Osteoblast (primary cell): Measurements from ENCODE around the gene BICD2. TPM values are rescaled to one million over a fixed set of nuclear protein-coding genes. Genes with fewer than 3 reads are reported as not detected.

Experiments used
- DNase-seq: peaks from one replicate; pipeline ENCODE4 v3.0.0; 2011; ENCODE audit warnings: low spot score, mixed read lengths; ENCODE audit not compliant: insufficient read length; ENCODE audit errors: missing footprints
- H2AFZ ChIP-seq: 2 replicates; pipeline ENCODE4 v1.6.0; 2011; ENCODE audit warnings: mild to moderate bottlenecking, low read length
- H3K27ac ChIP-seq: 2 replicates; pipeline ENCODE4 v1.5.1; 2011; ENCODE audit warnings: mild to moderate bottlenecking, low read depth, low read length, moderate library complexity
- H3K27me3 ChIP-seq: 2 replicates; pipeline ENCODE4 v1.6.0; 2012; ENCODE audit warnings: mild to moderate bottlenecking, control low read depth, inconsistent platforms, low read length, moderate library complexity; ENCODE audit not compliant: insufficient read depth
- H3K36me3 ChIP-seq: 2 replicates; pipeline ENCODE4 v1.5.1; 2011; ENCODE audit warnings: mild to moderate bottlenecking, low read length, control low read depth, moderate library complexity; ENCODE audit not compliant: insufficient read depth
- H3K4me1 ChIP-seq: 2 replicates; pipeline ENCODE4 v1.5.1; 2011; ENCODE audit warnings: mild to moderate bottlenecking, low read length, control low read depth, moderate library complexity; ENCODE audit not compliant: insufficient read depth
- H3K4me2 ChIP-seq: 2 replicates; pipeline ENCODE4 v1.6.0; 2011; ENCODE audit warnings: mild to moderate bottlenecking, low read length; ENCODE audit not compliant: insufficient read depth
- H3K4me3 ChIP-seq: fragments of 200-600 bp; sonication (generic); 3 replicates; pipeline ENCODE4 v1.5.1; 2012; ENCODE audit warnings: mild to moderate bottlenecking, low read length, inconsistent platforms; ENCODE audit not compliant: insufficient read depth
- H3K79me2 ChIP-seq: 2 replicates; pipeline ENCODE4 v1.6.0; 2012; ENCODE audit warnings: mild to moderate bottlenecking, low read length, control low read depth, inconsistent platforms; ENCODE audit not compliant: insufficient read depth
- H3K9me3 ChIP-seq: 2 replicates; pipeline ENCODE4 v1.5.1; 2011; ENCODE audit warnings: low read depth, low read length, control low read depth
- H4K20me1 ChIP-seq: 2 replicates; pipeline ENCODE4 v1.6.0; 2012; ENCODE audit warnings: mild to moderate bottlenecking, low read length, control low read depth; ENCODE audit not compliant: insufficient read depth
- CTCF ChIP-seq: IDR thresholded peaks from 2 replicates; pipeline ENCODE4 v1.5.1; 2011; ENCODE audit warnings: mild to moderate bottlenecking, low read depth, low read length, moderate library complexity; ENCODE audit errors: extremely low read depth
- total RNA-seq: library from RNA; depleted of rRNA; stranded (reverse); fragments of >200 nt; gene quantifications from 2 replicates; pipeline ENCODE4 v1.2.3, GENCODE V29; 2012

Gene BICD2
- total RNA-seq, 1 donor: 31.8 TPM

DNA sequence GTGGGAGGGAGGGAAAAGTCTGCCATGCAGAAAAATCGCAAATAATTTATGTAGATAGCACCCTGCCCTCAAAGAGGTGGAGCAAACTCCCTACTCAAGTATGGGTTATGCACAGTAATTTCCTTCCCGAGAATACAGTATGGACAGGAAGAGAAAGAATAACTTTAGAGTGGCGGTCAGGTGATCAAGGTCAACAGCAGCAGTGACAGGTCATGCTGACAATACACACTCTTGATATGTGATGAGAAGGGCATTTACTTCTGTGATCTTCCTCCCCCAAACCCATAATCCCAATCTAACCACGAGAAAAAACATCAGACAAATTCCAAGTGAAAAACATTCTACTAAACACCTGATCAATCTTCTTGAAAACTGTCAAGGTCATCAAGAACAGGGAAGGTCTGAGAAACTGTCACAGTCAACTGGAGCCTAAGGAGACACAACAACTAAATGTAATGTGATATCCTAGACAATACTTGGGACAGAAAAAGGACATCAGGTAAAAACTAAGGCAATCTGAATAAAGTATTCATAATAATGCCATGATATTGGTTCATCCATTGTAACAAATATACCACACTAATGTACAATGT is 11.7 kb downstream of the BICD2 start:
- no peak overlapping the region for H3K4me3 ChIP-seq
- H2AFZ ChIP-seq: no peak overlapping the region
- H3K79me2 ChIP-seq: peaks cover 83% of the 10 kb centered on the region
- TF ChIP-seq CTCF: no peak
- no peaks in the 10 kb centered on the region for H3K36me3 ChIP-seq
- no peak for DNase-seq
- H3K27me3 ChIP-seq: no peaks in the 10 kb centered on the region
- H3K27ac ChIP-seq: no peak overlapping the region
- peaks cover 19% of the 10 kb centered on the region for H3K4me1 ChIP-seq
- no peak overlapping the region for H3K4me2 ChIP-seq
- peaks cover 35% of the 10 kb centered on the region for H4K20me1 ChIP-seq
- no peaks in the 10 kb centered on the region for H3K9me3 ChIP-seq

DNA sequence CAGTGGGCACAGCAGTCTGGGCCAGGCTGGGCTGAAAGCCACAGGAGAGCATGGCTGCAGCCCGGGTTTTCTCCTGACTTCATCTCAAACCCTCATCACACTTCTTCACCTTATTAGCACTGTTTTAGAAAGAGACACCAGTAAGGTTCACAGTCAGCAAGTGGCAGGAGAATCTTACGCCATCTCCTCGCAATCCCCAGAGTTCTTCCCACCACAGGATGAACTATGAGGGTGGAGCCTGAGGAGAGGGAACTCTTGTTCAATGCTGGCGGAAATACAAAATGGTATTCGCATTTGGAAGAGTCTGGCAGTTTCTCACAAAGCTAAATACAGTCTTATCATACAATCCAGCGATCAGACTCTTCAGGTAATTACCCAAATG is 14.7 kb downstream of the BICD2 start:
- no peak overlapping the region for H3K4me2 ChIP-seq
- no peak overlapping the region for H3K27ac ChIP-seq
- DNase-seq: peak; percentile 83
- H3K9me3 ChIP-seq: no peaks in the 10 kb centered on the region
- H2AFZ ChIP-seq: no peak overlapping the region
- TF ChIP-seq CTCF: no peak
- H3K36me3 ChIP-seq: no peaks in the 10 kb centered on the region
- no peaks in the 10 kb centered on the region for H3K27me3 ChIP-seq
- peaks cover 53% of the 10 kb centered on the region for H4K20me1 ChIP-seq
- H3K79me2 ChIP-seq: peaks cover 92% of the 10 kb centered on the region
- H3K4me3 ChIP-seq: no peak overlapping the region
- peaks cover 36% of the 10 kb centered on the region for H3K4me1 ChIP-seq

- H3K27ac ChIP-seq: no peak overlapping the region
- peaks cover 36% of the 10 kb centered on the region for H3K4me1 ChIP-seq
These were observed 15.3 kb downstream of the BICD2 start for GRCh38 chr9:92749071-92749933.

More at GRCh38 chr9:92749071-92749933, 15.3 kb downstream of the BICD2 start:
- no peak overlapping the region for H3K4me3 ChIP-seq
- no peak overlapping the region for H2AFZ ChIP-seq
- TF ChIP-seq CTCF: no peak
- H3K4me2 ChIP-seq: no peak overlapping the region
- H3K27me3 ChIP-seq: no peaks in the 10 kb centered on the region
- no peaks in the 10 kb centered on the region for H3K36me3 ChIP-seq
- no peaks in the 10 kb centered on the region for H3K9me3 ChIP-seq
- peaks cover 96% of the 10 kb centered on the region for H3K79me2 ChIP-seq
- peak; percentile 30 for DNase-seq
- H4K20me1 ChIP-seq: peaks cover 52% of the 10 kb centered on the region
